ENCODE data around the gene HLTF. TPM values are rescaled to one million over a fixed set of nuclear protein-coding genes. Genes with fewer than 3 reads are reported as not detected.

The HLTF gene
- total and polyA plus RNA-seq, 2 of the 4 experiments (the other 2 are of a cell fraction) = 12.6 to 39.1 TPM

- Histone ChIP-seq H3K36me3 (ENCODE audit: control insufficient read depth, insufficient read depth, low read length) (peaks cover 16% of the 10 kb centered on the region), H3K4me3 (ENCODE audit: insufficient read depth, low read depth, low read length) (no peak overlapping the region), H3K18ac (ENCODE audit: low read depth, low read length) (no peak overlapping the region), H4K8ac (ENCODE audit: low read depth in 2 of 2, low read length in 2 of 2) (no peak overlapping the region), H3K4me1 (ENCODE audit: control insufficient read depth, insufficient read depth, low read length) (no peaks in the 10 kb centered on the region; the same call in 1 of the 2 replicates), H2AK5ac (ENCODE audit: low read depth, low read length) (no peak overlapping the region), H2BK20ac (ENCODE audit: low read depth, low read length) (no peak overlapping the region), H4K91ac (ENCODE audit: insufficient read depth, low read depth, low read length) (no peak overlapping the region), H2AK9ac (replicated peaks; ENCODE audit: low read depth, low read length, poor library complexity) (no peak overlapping the region), H3K27me3 (ENCODE audit: control insufficient read depth, insufficient read depth, low read length) (no peaks in the 10 kb centered on the region), H4K5ac (ENCODE audit: low read depth, low read length) (no peak overlapping the region), H3K23ac (ENCODE audit: low read depth, low read length) (no peak overlapping the region), H3K9me1 (ENCODE audit: insufficient read depth, low read length) (no peaks in the 10 kb centered on the region), H2AFZ (replicated peaks; ENCODE audit: low read length, poor library complexity) (no peak overlapping the region), H4K20me1 (ENCODE audit: insufficient read depth, low read length) (no peaks in the 10 kb centered on the region), H3K14ac (replicated peaks; ENCODE audit: low read depth, low read length) (no peak overlapping the region), H2BK15ac (ENCODE audit: low read depth, low read length) (no peak overlapping the region), H2BK5ac (ENCODE audit: low read depth, low read length, poor library complexity, severe bottlenecking) (no peak overlapping the region), H3K9me3 (ENCODE audit: control insufficient read depth, insufficient read depth, low read length) (no peaks in the 10 kb centered on the region), H3K4me2 (ENCODE audit: low read depth, low read length) (no peak overlapping the region), H3K56ac (ENCODE audit: extremely low read depth, insufficient read depth, low read length) (no peak overlapping the region), H3K27ac (ENCODE audit: insufficient read depth, low read length) (no peak overlapping the region), H3K79me1 (ENCODE audit: low read depth in 1 of 2, low read length in 2 of 2) (no peaks in the 10 kb centered on the region), H2BK120ac (ENCODE audit: low read depth, low read length) (no peak overlapping the region), H3K9ac (ENCODE audit: low read depth, low read length) (no peak overlapping the region), H3K4ac (ENCODE audit: low read depth, low read length) (no peak overlapping the region)
- DNase-seq (no peak), ATAC-seq (ENCODE audit: low read depth) (no peak)
- TF ChIP-seq RAD21 (IDR thresholded peaks at IDR 0.05; ENCODE audit: low read length) (no peak), MXI1 (IDR thresholded peaks at IDR 0.05; ENCODE audit: borderline replicate concordance, low read depth, low read length) (no peak), USF2 (IDR thresholded peaks at IDR 0.05; ENCODE audit: low read depth, low read length) (no peak), SMC3 (IDR thresholded peaks at IDR 0.05; ENCODE audit: low read depth, low read length) (no peak), POLR2A (IDR thresholded peaks at IDR 0.05; ENCODE audit: low read depth, low read length) (no peak), NFE2L2 (IDR thresholded peaks at IDR 0.05; ENCODE audit: low read depth, low read length) (no peak), MAFK (IDR thresholded peaks at IDR 0.05; ENCODE audit: low read depth, low read length) (no peak), RFX5 (IDR thresholded peaks at IDR 0.05; ENCODE audit: low read depth, low read length) (no peak), ELK1 (IDR thresholded peaks at IDR 0.05; ENCODE audit: borderline replicate concordance, low read depth, low read length) (no peak), FOS (IDR thresholded peaks at IDR 0.05; ENCODE audit: low read depth, low read length) (no peak), BHLHE40 (IDR thresholded peaks at IDR 0.05; ENCODE audit: low read depth, low read length) (no peak), RCOR1 (IDR thresholded peaks at IDR 0.05; ENCODE audit: insufficient replicate concordance, low read length) (no peak), MAZ (IDR thresholded peaks at IDR 0.05; ENCODE audit: borderline replicate concordance, low read depth, low read length) (no peak), CTCF (conservative IDR thresholded peaks at IDR 0.05; ENCODE audit: low read depth, low read length) (no peak), CHD1 (IDR thresholded peaks at IDR 0.05; ENCODE audit: low read depth, low read length) (no peak), CEBPB (IDR thresholded peaks at IDR 0.05; ENCODE audit: low read depth, low read length) (no peak)
- CTCF ChIA-PET = no interaction called here
- WGBS, 2 experiments (ENCODE audit: extremely low coverage in 2 of 2, insufficient read length in 1 of 2) = no CpG with 5 or more reads among the region's 1 CpG
- intact Hi-C loops (cut with micrococcal nuclease) = no loop called here
- dilution Hi-C loops (cut with HindIII; ENCODE audit: low sequenced_read_pairs, unreplicated experiment) = no loop called here
- no TSS peak for BruUV-seq (replicated peaks)
- in situ Hi-C loops (cut with MboI; ENCODE audit: low sequenced_read_pairs) = no loop called here
- POLR2A ChIA-PET (ENCODE audit: unreplicated experiment) = interaction anchor here (0.7 kb wide), 1 partner anchor 427 kb away, joined by 3 read pairs; no protein-coding TSS in a partner anchor
These were observed 27.7 kb downstream of the HLTF start for GRCh38 chr3:149058602-149059001.

All from IMR-90 (cell line).